ENCODE data around the gene ITPKC.

The ITPKC gene

DNA sequence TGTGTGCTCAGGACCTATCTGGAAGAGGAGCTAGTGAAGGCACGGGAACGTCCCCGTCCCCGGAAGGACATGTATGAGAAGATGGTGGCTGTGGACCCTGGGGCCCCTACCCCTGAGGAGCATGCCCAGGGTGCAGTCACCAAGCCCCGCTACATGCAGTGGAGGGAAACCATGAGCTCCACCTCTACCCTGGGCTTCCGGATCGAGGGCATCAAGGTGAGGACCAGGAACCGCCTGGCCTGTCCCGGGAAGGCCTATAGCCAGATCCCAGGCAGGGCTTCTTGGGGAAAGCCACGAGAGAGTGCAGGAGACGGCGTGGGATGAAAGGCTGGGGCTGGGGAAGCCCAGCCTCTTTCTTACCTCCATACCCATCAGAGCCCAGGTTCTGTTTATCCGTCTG, 16.2 kb downstream of the ITPKC start:
- FAIRE-seq (no peak), DNase-seq (ENCODE audit: insufficient read length, low spot score) (no peak)
- no peak for TF ChIP-seq CTCF (IDR thresholded peaks at IDR 0.05; ENCODE audit: insufficient read depth, missing control alignments)

DNA sequence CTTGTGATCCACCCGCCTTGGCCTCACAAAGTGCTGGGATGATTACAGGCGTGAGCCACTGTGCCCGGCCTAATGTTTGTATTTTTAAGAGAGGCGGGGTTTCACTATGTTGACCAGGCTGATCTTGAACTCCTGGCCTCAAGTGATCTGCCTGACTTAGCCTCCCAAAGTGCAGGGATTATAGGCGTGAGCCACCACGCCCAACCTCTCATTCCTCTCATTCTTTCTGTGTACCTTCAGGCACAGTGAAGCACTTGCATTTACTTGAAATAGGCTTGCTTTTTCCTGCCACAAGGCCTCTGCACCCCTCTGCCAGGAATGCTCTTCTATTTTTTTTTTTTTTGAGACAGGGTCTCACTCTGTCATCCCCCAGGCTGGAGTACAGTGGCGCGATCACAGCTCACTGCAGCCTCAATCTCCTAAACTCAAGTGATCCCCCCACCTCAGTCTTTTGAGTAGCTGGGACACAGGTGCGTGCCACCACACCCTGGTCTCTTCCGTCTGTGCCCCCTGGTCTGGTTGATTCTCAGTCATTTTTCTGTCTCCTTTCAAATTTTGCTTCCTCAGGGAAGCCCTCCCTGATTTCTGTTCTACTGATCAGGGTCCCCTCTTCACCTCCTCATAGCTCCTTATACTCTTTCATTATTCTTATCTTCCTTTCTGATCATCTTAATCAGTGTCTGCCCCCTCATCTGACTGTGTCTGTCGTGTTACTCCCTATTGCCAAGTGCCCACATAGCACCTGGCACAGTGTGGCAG, 18.3 kb downstream of the ITPKC start:
- no peak for FAIRE-seq
- no peak for TF ChIP-seq CTCF (IDR thresholded peaks at IDR 0.05; ENCODE audit: insufficient read depth, missing control alignments)
- no peak for DNase-seq (ENCODE audit: insufficient read length, low spot score)

GRCh38 chr19:40736661-40737060, 19.7 kb downstream of the ITPKC start:
- TF ChIP-seq CTCF (IDR thresholded peaks at IDR 0.05; ENCODE audit: insufficient read depth, missing control alignments): no peak
- no peak for FAIRE-seq

GRCh38 chr19:40737102-40737644, 20.3 kb downstream of the ITPKC start:
- no peak for DNase-seq (ENCODE audit: insufficient read length, low spot score)
- FAIRE-seq: no peak
- TF ChIP-seq CTCF (IDR thresholded peaks at IDR 0.05; ENCODE audit: insufficient read depth, missing control alignments): no peak

More at GRCh38 chr19:40736661-40737060, 19.7 kb downstream of the ITPKC start:
- DNase-seq (ENCODE audit: insufficient read length, low spot score): no peak

- DNase-seq (ENCODE audit: insufficient read length, low spot score) (no peak), FAIRE-seq (no peak)
- TF ChIP-seq CTCF (IDR thresholded peaks at IDR 0.05; ENCODE audit: insufficient read depth, missing control alignments): no peak
Observed at GRCh38 chr19:40739030-40739839, 22.3 kb downstream of the ITPKC start.

GRCh38 chr19:40739871-40740703, 23.2 kb downstream of the ITPKC start:
- FAIRE-seq: no peak
- no peak for TF ChIP-seq CTCF (IDR thresholded peaks at IDR 0.05; ENCODE audit: insufficient read depth, missing control alignments)
- DNase-seq (ENCODE audit: insufficient read length, low spot score): no peak

All from D721Med (cell line).